ENCODE data around the gene CAPN9. TPM values are rescaled to one million over a fixed set of nuclear protein-coding genes. Genes with fewer than 3 reads are reported as not detected.
A peak's percentile ranks its signal among the peaks of the same experiment; 100 is the strongest.

The CAPN9 gene
- total RNA-seq, 6 experiments from 2014 or later, result not detected

DNA sequence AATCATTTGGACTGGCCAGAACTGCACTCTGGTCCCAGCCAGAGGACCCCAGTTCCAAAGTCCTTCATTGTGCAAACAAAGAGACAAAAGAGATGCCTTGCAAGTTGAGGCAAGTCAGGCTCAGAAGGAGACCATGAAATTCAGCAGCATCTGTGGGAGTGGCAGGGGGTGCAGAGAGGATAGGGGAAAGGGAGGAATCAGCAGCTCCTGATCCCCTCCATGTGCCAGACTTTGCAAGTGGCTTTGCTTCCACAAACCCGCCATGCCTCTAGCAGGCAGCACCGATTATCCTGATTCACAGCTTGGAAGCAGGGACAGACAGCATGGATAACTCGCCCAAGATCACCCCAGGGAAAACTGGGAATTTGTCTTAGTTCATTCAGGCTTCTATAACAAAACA is 2.1 kb upstream of the CAPN9 start:
- intact Hi-C loops (cut with DNase I), result no loop called here
- Histone ChIP-seq H3K27ac (no peak overlapping the region), H3K4me3 (no peak overlapping the region), H3K36me3 (no peaks in the 10 kb centered on the region), H3K9me3 (no peaks in the 10 kb centered on the region), H3K27me3 (no peaks in the 10 kb centered on the region), H3K4me1 (peaks cover 0 to 3% (median 0%) of the 10 kb centered on the region in 4 donors)
- 80% methylated on average over 1 of the region's 3 CpGs for WGBS (ENCODE audit: insufficient coverage, low coverage, low lambda C conversion rate, missing lambda C conversion rate)
- TF ChIP-seq POLR2A (IDR thresholded peaks at IDR 0.05), result no peak
- TF ChIP-seq, protein P1, sequence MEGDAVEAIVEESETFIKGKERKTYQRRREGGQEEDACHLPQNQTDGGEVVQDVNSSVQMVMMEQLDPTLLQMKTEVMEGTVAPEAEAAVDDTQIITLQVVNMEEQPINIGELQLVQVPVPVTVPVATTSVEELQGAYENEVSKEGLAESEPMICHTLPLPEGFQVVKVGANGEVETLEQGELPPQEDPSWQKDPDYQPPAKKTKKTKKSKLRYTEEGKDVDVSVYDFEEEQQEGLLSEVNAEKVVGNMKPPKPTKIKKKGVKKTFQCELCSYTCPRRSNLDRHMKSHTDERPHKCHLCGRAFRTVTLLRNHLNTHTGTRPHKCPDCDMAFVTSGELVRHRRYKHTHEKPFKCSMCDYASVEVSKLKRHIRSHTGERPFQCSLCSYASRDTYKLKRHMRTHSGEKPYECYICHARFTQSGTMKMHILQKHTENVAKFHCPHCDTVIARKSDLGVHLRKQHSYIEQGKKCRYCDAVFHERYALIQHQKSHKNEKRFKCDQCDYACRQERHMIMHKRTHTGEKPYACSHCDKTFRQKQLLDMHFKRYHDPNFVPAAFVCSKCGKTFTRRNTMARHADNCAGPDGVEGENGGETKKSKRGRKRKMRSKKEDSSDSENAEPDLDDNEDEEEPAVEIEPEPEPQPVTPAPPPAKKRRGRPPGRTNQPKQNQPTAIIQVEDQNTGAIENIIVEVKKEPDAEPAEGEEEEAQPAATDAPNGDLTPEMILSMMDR (IDR thresholded peaks at IDR 0.05), result no peak
- DNase-seq, result no peak
- no peak for ATAC-seq

DNA sequence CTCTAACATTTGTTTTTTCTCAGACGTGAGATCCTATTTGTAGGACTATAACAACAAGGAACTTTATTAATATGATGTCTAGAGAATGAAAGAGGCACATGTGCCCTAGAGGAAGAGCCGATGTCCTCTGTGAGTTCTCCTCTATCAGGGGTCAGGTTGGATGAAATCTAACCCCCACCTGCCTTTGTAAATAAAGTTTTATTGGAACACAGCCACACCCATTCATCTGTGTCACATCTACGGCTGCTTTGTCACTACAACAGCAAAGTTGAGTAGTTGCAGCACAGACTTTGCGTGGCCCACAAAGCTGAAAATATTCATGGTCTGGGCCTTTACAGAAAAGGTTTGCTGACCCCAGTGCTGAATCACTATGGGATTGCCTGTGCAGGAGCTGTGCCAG is 571 bp upstream of the CAPN9 start:
- Histone ChIP-seq H3K27me3 (no peaks in the 10 kb centered on the region), H3K36me3 (no peaks in the 10 kb centered on the region), H3K9me3 (no peaks in the 10 kb centered on the region), H3K27ac (no peak overlapping the region), H3K4me3 (no peak overlapping the region), H3K4me1 (peaks cover 0 to 3% (median 0%) of the 10 kb centered on the region in 4 donors)
- DNase-seq, result no peak
- no peak for ATAC-seq
- 83% methylated on average over 2 of the region's 4 CpGs for WGBS (ENCODE audit: insufficient coverage, low coverage, low lambda C conversion rate, missing lambda C conversion rate)
- intact Hi-C loops (cut with DNase I), result no loop called here
- TF ChIP-seq POLR2A (IDR thresholded peaks at IDR 0.05), result no peak
- TF ChIP-seq, protein P1 (IDR thresholded peaks at IDR 0.05), result no peak

DNA sequence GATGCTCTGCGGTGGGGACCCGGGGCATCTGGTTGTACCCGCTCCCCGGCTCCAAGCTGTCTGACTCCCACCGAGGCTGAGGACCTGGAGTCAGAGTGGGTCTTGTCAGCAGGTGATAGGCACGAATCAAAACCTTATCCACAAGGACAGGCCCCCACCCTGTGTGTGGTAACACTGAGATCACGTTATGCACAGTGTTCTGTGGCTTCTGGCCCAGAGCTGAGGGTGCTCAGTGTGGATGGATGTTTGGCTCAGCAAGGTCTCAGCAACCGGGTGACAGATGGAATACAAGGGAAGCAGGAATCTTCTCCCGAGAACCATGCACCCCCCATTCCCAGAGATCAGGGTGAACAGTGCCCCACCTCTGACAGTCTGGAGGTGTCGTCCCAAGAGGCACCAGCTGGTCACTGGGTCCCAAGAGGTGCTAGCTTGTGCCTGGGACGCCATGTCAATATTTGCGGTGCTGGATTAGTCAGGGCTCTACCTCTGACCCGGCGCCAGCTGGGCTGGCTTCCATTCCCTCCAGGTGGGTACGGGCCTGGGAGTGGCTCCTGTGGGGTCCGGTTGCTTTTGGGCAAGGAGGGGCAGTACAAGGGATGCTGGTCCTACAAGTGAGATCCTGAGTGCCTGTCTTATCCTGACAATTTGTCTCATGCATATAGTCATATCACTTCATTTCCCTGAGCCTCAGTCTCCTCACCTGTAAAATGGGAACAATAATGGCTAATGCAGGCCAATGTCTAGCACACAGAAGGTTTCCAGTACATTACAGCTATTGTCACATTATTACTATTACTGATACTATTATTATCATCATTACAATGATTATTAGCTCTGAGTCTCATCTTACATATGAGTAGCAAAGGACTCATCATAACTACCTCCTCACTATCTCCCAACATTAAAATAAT is 957 bp downstream of the CAPN9 start:
- H3K4me3 ChIP-seq, result no peak overlapping the region
- H3K27ac ChIP-seq, result no peak overlapping the region
- ATAC-seq, result peak in 1 of 4 donors; percentile 84
- no peak for TF ChIP-seq POLR2A (IDR thresholded peaks at IDR 0.05)
- TF ChIP-seq, protein P1 (IDR thresholded peaks at IDR 0.05), result no peak
- 57% methylated on average over 8 of the region's 16 CpGs for WGBS (ENCODE audit: insufficient coverage, low coverage, low lambda C conversion rate, missing lambda C conversion rate)
- intact Hi-C loops (cut with DNase I), result no loop called here
- H3K27me3 ChIP-seq, result no peaks in the 10 kb centered on the region
- DNase-seq, result peak in 2 of 3 donors; percentile 60 to 64
- H3K36me3 ChIP-seq, result no peaks in the 10 kb centered on the region
- H3K4me1 ChIP-seq, result peaks cover 0 to 3% (median 0%) of the 10 kb centered on the region in 4 donors
- H3K9me3 ChIP-seq, result no peaks in the 10 kb centered on the region

DNA sequence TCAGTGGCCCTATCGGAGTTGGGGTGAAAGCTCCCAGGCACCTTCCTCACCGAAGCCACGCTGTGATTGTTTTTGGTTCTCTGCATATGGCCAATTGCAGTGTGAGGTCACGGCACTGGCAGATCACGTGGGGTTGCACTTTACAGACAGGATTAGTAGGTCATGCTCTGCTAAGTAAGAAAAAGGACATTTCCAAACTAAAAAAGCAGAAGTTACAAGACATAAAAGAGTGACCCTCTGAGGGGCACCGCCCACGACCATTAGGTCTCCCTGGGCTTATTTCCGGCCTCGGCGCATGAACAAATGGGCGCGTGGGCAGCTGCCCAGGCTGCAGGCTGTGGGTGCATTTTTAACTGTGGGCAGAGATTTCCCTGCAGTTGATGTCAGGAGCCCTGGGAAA is 2.0 kb downstream of the CAPN9 start:
- intact Hi-C loops (cut with DNase I), result no loop called here
- Histone ChIP-seq H3K27ac (no peak overlapping the region), H3K9me3 (no peaks in the 10 kb centered on the region), H3K36me3 (no peaks in the 10 kb centered on the region), H3K4me1 (peaks cover 0 to 1% (median 0%) of the 10 kb centered on the region in 4 donors), H3K4me3 (no peak overlapping the region), H3K27me3 (no peaks in the 10 kb centered on the region)
- ATAC-seq (no peak), DNase-seq (no peak)
- TF ChIP-seq, protein P1 (IDR thresholded peaks at IDR 0.05), result no peak
- TF ChIP-seq POLR2A (IDR thresholded peaks at IDR 0.05), result no peak
- 80% methylated on average over 12 of the region's 12 CpGs for WGBS (ENCODE audit: insufficient coverage, low coverage, low lambda C conversion rate, missing lambda C conversion rate)
